Lower leg skin (tissue), 4 donors: ENCODE measurements around the gene ZNF207. TPM values are rescaled to one million over a fixed set of nuclear protein-coding genes. Genes with fewer than 3 reads are reported as not detected.
A peak's percentile ranks its signal among the peaks of the same experiment; 100 is the strongest.
"Not testable (repeated sequence)": the region's sequence is repeated elsewhere in the genome, so short reads cannot be mapped to it uniquely, and the experiment has no call there.

ENCODE experiments used
- DNase-seq, 2 donors: peaks; one replicate each; pipeline ENCODE4 v3.0.0-alpha.2; 2019; ENCODE audit warnings: low spot score in 2 of 2
- H3K4me3 ChIP-seq: fragments of 200-600 bp; sonication (generic); 2 replicates; pipeline ENCODE4 v1.5.1; 2017; ENCODE audit warnings: mild to moderate bottlenecking, low read depth; ENCODE audit not compliant: poor library complexity, severe bottlenecking
- CTCF ChIP-seq, 3 donors: fragments of 450-650 bp; IDR thresholded peaks; one replicate each; pipeline ENCODE4 v1.5.1; 2016; ENCODE audit warnings: antibody characterized with exemption in 3 of 3, mild to moderate bottlenecking in 3 of 3, moderate library complexity in 2 of 3
- POLR2A ChIP-seq, 2 donors: fragments of 450-650 bp; IDR thresholded peaks; one replicate each; pipeline ENCODE4 v1.6.1; 2016 to 2017; ENCODE audit warnings: antibody characterized with exemption in 2 of 2, mild to moderate bottlenecking in 1 of 2, moderate library complexity in 1 of 2
- WGBS, 2 donors: methylation state at CpG; one replicate each; pipeline ENCODE4 v1.1.5; 2018; 5-methylcytosine and 5-hydroxymethylcytosine counted together
- intact Hi-C: fragments of 100-400 bp; cut with DNase I; formaldehyde crosslinking; loops from one replicate; pipeline ENCODE4 v1.15.0; 2023; ENCODE audit warnings: low total_unique reads
- total RNA-seq, 4 donors: library from RNA; depleted of rRNA; stranded (reverse); fragments of >200 nt; gene quantifications; one replicate each; pipeline ENCODE4 v1.1.0, GENCODE V29; 2016

ZNF207 gene
- total RNA-seq, 4 donors from 2014 or later = 93.5 to 158 (median 117) TPM

- DNase-seq = no peak
- 94% methylated on average over 8 of the region's 8 CpGs for WGBS, 2 donors
- TF ChIP-seq CTCF (IDR thresholded peaks at IDR 0.05) (no peak), POLR2A (IDR thresholded peaks at IDR 0.05) (no peak)
- intact Hi-C loops = loop anchor here (5.0 kb wide), 1 partner anchor 66 kb away; no protein-coding TSS in a partner anchor
- H3K4me3 ChIP-seq = no peak overlapping the region
Observed at GRCh38 chr17:32318071-32318470, 31.9 kb upstream of the ZNF207 start.

GRCh38 chr17:32319548-32319905, 30.4 kb upstream of the ZNF207 start:
- H3K4me3 ChIP-seq = no peak overlapping the region
- WGBS, 2 donors = 15 to 22% methylated on average over 5 of the region's 5 CpGs
- TF ChIP-seq CTCF (IDR thresholded peaks at IDR 0.05) = peak in 1 of 3 donors; percentile 53
- TF ChIP-seq POLR2A (IDR thresholded peaks at IDR 0.05) = no peak
- intact Hi-C loops = loop anchor here (5.0 kb wide), 1 partner anchor 67 kb away; no protein-coding TSS in a partner anchor
- peak; percentile 60 to 91 for DNase-seq

- WGBS, 2 donors = 95 to 97% methylated on average over 6 of the region's 6 CpGs
- H3K4me3 ChIP-seq, DNase-seq, intact Hi-C loops: not testable (repeated sequence)
Observed at GRCh38 chr17:32320080-32320479, 29.9 kb upstream of the ZNF207 start.

- intact Hi-C loops = no loop called here
- H3K4me3 ChIP-seq = no peak overlapping the region
- DNase-seq = no peak
- TF ChIP-seq CTCF (IDR thresholded peaks at IDR 0.05) (no peak), POLR2A (IDR thresholded peaks at IDR 0.05) (no peak)
- WGBS, 2 donors = 92 to 94% methylated on average over 15 of the region's 15 CpGs
Observed at GRCh38 chr17:32320847-32321246, 29.1 kb upstream of the ZNF207 start.

GRCh38 chr17:32323046-32323445, 26.9 kb upstream of the ZNF207 start:
- intact Hi-C loops = no loop called here
- no peak for DNase-seq
- no peak overlapping the region for H3K4me3 ChIP-seq
- TF ChIP-seq CTCF (IDR thresholded peaks at IDR 0.05) (no peak), POLR2A (IDR thresholded peaks at IDR 0.05) (no peak)
- WGBS, 2 donors = 93% methylated on average over 6 to 10 of the region's 10 CpGs

- 23 to 26% methylated on average over 11 of the region's 11 CpGs for WGBS, 2 donors
- H3K4me3 ChIP-seq = no peak overlapping the region
- DNase-seq = no peak
- TF ChIP-seq POLR2A (IDR thresholded peaks at IDR 0.05) (no peak), CTCF (IDR thresholded peaks at IDR 0.05) (no peak)
- intact Hi-C loops = no loop called here
Observed at GRCh38 chr17:32323811-32324491, 26.0 kb upstream of the ZNF207 start.
